ENCODE measurements around the gene DCUN1D3.
"Not testable (repeated sequence)": the region's sequence is repeated elsewhere in the genome, so short reads cannot be mapped to it uniquely, and the experiment has no call there.

- TF ChIP-seq CTCF (IDR thresholded peaks at IDR 0.05); HOXB13 (CRISPR knock-in tag; IDR thresholded peaks at IDR 0.05; ENCODE audit: low read depth); ELK1 (IDR thresholded peaks at IDR 0.05; ENCODE audit: low read depth, low read length); JUN (IDR thresholded peaks at IDR 0.05); REST (IDR thresholded peaks at IDR 0.05); POLR2AphosphoS2 (conservative IDR thresholded peaks at IDR 0.05; ENCODE audit: low read length); RAD21 (conservative IDR thresholded peaks at IDR 0.05 in 1 of 2, IDR thresholded peaks at IDR 0.05 in 1 of 2); CHD4 (IDR thresholded peaks at IDR 0.05; ENCODE audit: borderline replicate concordance); CHD2 (IDR thresholded peaks at IDR 0.05; ENCODE audit: low read length, partially characterized antibody); HOXA7 (CRISPR knock-in tag; IDR thresholded peaks at IDR 0.05); POLR2A (IDR thresholded peaks at IDR 0.05; ENCODE audit: low read length); CBX2 (IDR thresholded peaks at IDR 0.05; ENCODE audit: borderline replicate concordance, low read depth); JUNB (IDR thresholded peaks at IDR 0.05); PBX3 (IDR thresholded peaks at IDR 0.05): not testable (repeated sequence)
Measured at GRCh38 chr16:20929676-20930364, 29.7 kb upstream of the DCUN1D3 start.
